Stimulated activated CD4-positive, alpha-beta T cell treated with anti-CD3 and anti-CD28 coated beads, Interleukin-15, amount 100 ng/mL, for 48 hours (primary cell): ENCODE data around the gene SLC22A14.
"Not testable (repeated sequence)": the region's sequence is repeated elsewhere in the genome, so short reads cannot be mapped to it uniquely, and the experiment has no call there.

Source experiments
- DNase-seq, 2 donors: peaks; one replicate each; pipeline ENCODE4 v3.0.0-alpha.2; 2020; ENCODE audit warnings: low read depth in 2 of 2

Gene SLC22A14

GRCh38 chr3:38313695-38314094, 31.6 kb downstream of the SLC22A14 start:
- DNase-seq = no peak

- no peak for DNase-seq
Measured at GRCh38 chr3:38314112-38314763, 32.1 kb downstream of the SLC22A14 start.

GRCh38 chr3:38314764-38315487, 32.8 kb downstream of the SLC22A14 start:
- DNase-seq = no peak

GRCh38 chr3:38315488-38316230, 33.6 kb downstream of the SLC22A14 start:
- no peak for DNase-seq

GRCh38 chr3:38316356-38317191, 34.5 kb downstream of the SLC22A14 start:
- DNase-seq = no peak

- DNase-seq = no peak
Measured at GRCh38 chr3:38317192-38317759, 35.2 kb downstream of the SLC22A14 start.

GRCh38 chr3:38318766-38319671, 36.9 kb downstream of the SLC22A14 start:
- no peak for DNase-seq

GRCh38 chr3:38320638-38321037, 38.5 kb downstream of the SLC22A14 start:
- not testable (repeated sequence) for DNase-seq

- no peak for DNase-seq
Measured at GRCh38 chr3:38323060-38323459, 41.0 kb downstream of the SLC22A14 start.

- no peak for DNase-seq
Measured at GRCh38 chr3:38325256-38325655, 43.2 kb downstream of the SLC22A14 start.

GRCh38 chr3:38327335-38328009, 45.4 kb downstream of the SLC22A14 start:
- no peak for DNase-seq

- no peak for DNase-seq
Measured at GRCh38 chr3:38331257-38332022, 49.3 kb downstream of the SLC22A14 start.

- no peak for DNase-seq
Measured at GRCh38 chr3:38332201-38332600, 50.1 kb downstream of the SLC22A14 start.

- DNase-seq = no peak
Measured at GRCh38 chr3:38334142-38335055, 52.3 kb downstream of the SLC22A14 start.

GRCh38 chr3:38335263-38335662, 53.2 kb downstream of the SLC22A14 start:
- no peak for DNase-seq

- DNase-seq = no peak
Measured at GRCh38 chr3:38337703-38338102, 55.6 kb downstream of the SLC22A14 start.

- DNase-seq = no peak
Measured at GRCh38 chr3:38343797-38344594, 61.9 kb downstream of the SLC22A14 start.
